IgD-negative memory B cell (primary cell): ENCODE measurements around the gene DDX21. TPM values are rescaled to one million over a fixed set of nuclear protein-coding genes. Genes with fewer than 3 reads are reported as not detected.
A peak's percentile ranks its signal among the peaks of the same experiment; 100 is the strongest.
"Not testable (repeated sequence)": the region's sequence is repeated elsewhere in the genome, so short reads cannot be mapped to it uniquely, and the experiment has no call there.

Experiments
- H3K27ac Mint-ChIP-seq, 3 donors: one replicate each; pipeline ENCODE4 v1.8.0; 2020 to 2022; ENCODE audit warnings: mild to moderate bottlenecking in 3 of 3, mixed read lengths in 3 of 3, moderate library complexity in 1 of 3
- H3K27me3 Mint-ChIP-seq: one replicate; pipeline ENCODE4 v1.8.0; 2021; ENCODE audit warnings: mixed read lengths
- H3K36me3 Mint-ChIP-seq: one replicate; pipeline ENCODE4 v1.8.0; 2020; ENCODE audit warnings: mild to moderate bottlenecking, mixed read lengths
- H3K4me1 Mint-ChIP-seq, 3 donors: one replicate each; pipeline ENCODE4 v1.8.0; 2020 to 2022; ENCODE audit warnings: mixed read lengths in 3 of 3, mild to moderate bottlenecking in 1 of 3
- H3K4me3 Mint-ChIP-seq, 4 donors: one replicate each; pipeline ENCODE4 v1.8.0; 2020 to 2022; ENCODE audit warnings: mild to moderate bottlenecking in 4 of 4, mixed read lengths in 4 of 4, moderate library complexity in 3 of 4
- H3K9me3 Mint-ChIP-seq, 3 donors: one replicate each; pipeline ENCODE4 v1.8.0; 2020 to 2021; ENCODE audit warnings: mixed read lengths in 3 of 3, mild to moderate bottlenecking in 1 of 3
- polyA plus RNA-seq: library from polyadenylated mRNA; unstranded; fragments of 300-500 nt; fragmentation: Illumina TruSeq; gene quantifications from one replicate; pipeline ENCODE4 v1.2.3, GENCODE V29; 2021

DDX21 gene
- polyA plus RNA-seq, 1 donor from 2014 or later = 16.1 TPM

DNA sequence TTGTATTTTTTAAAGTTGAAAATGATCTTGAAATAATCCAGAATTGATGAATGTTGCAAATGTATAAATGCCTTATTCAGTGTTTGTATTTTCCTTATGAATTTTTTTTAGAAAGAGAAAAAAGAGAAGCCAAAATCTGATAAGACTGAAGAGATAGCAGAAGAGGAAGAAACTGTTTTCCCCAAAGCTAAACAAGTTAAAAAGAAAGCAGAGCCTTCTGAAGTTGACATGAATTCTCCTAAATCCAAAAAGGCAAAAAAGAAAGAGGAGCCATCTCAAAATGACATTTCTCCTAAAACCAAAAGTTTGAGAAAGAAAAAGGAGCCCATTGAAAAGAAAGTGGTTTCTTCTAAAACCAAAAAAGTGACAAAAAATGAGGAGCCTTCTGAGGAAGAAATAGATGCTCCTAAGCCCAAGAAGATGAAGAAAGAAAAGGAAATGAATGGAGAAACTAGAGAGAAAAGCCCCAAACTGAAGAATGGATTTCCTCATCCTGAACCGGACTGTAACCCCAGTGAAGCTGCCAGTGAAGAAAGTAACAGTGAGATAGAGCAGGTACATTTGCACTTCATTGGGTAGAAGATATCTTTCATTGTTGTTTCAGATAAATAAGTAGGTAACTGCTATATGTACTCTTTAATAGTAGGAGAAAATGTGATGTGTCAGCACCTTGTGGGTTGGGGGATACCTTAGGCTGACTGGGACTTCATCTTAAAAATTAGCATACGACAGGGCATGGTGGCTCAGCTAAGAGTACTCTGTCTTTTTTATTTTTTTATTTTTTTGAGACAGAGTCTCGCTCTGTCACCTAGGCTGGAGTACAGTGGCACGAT lies 3.9 kb downstream of the DDX21 start:
- Mint-ChIP-seq H3K4me3 (peak overlapping the region in 3 of 4 donors; percentile 51 to 87 (median 70)), H3K27me3 (no peaks in the 10 kb centered on the region), H3K27ac (peak overlapping the region; percentile 11 to 60 (median 27)), H3K9me3 (no peaks in the 10 kb centered on the region), H3K4me1 (peaks cover 26 to 39% (median 28%) of the 10 kb centered on the region in 3 donors), H3K36me3 (peaks cover 9% of the 10 kb centered on the region)

DNA sequence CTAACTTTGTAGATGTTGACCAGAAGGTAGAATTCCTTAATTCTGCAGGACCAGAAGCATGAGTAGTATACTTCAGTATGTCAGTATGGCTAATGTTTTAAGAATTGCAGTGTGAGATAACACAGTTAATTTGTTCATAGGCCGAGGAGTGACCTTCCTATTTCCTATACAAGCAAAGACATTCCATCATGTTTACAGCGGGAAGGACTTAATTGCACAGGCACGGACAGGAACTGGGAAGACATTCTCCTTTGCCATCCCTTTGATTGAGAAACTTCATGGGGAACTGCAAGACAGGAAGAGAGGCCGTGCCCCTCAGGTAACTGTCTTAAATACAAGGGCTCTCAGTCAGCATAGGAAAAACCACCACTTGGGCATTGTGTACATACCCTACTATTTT lies 7.2 kb downstream of the DDX21 start:
- Mint-ChIP-seq H3K27ac (peak overlapping the region in 2 of 3 donors; percentile 54 to 71), H3K4me1 (peaks cover 13 to 21% (median 16%) of the 10 kb centered on the region in 3 donors), H3K4me3 (no peak overlapping the region), H3K9me3 (no peaks in the 10 kb centered on the region), H3K36me3 (peaks cover 7% of the 10 kb centered on the region), H3K27me3 (no peaks in the 10 kb centered on the region)

DNA sequence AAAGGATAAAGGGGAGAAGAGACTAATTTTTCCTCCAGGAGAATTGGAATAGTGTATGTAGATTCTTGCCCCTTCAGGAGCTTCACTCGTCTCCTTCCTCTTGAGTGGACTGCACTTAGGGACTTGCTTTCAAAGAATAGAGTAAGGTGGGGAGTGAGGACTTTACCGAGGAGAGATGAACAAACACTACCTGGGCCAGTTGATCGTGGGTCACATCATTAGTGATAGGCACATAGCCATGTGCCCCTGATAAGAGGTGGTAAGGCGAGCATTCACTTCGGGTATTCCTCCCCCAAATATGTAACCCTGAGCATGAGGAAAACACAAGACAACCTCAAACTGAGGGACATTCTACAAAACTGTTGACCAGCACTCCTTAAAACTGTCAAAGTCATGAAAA lies 18.0 kb downstream of the DDX21 start:
- no peaks in the 10 kb centered on the region for H3K27me3 Mint-ChIP-seq
- no peak overlapping the region for H3K4me3 Mint-ChIP-seq
- peaks cover 5% of the 10 kb centered on the region for H3K36me3 Mint-ChIP-seq
- H3K9me3 Mint-ChIP-seq = no peaks in the 10 kb centered on the region
- H3K4me1 Mint-ChIP-seq = peaks cover 0 to 6% (median 5%) of the 10 kb centered on the region in 3 donors
- H3K27ac Mint-ChIP-seq = no peak overlapping the region

DNA sequence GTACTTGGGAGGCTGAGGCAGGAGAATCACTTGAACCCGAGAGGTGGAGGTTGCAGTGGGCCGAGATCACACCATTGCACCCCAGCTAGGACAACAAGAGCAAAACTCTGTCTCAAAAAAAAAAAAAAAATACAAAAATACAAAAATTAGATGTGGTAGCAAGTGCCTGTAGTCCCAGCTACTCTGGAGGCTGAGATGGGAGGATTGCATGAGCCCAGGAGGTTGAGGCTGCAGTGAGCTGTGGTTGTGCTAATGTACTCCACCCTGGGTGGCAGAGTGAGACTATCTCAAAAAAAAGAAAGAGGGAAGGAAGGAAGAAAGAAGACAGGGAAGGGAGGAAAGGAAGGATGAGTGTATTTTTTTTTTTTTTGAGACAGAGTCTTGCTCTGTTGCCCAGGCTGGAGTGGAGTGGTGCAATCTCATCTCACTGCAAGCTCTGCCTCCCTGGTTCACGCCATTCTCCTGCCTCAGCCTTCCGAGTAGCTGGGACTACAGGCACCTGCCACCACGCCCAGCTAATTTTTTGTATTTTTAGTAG lies 20.0 kb downstream of the DDX21 start:
- not testable (repeated sequence) for H3K4me3 Mint-ChIP-seq, H3K4me1 Mint-ChIP-seq, H3K27me3 Mint-ChIP-seq, H3K9me3 Mint-ChIP-seq, H3K36me3 Mint-ChIP-seq
- peak overlapping the region in 1 of 3 donors; percentile 74 for H3K27ac Mint-ChIP-seq

DNA sequence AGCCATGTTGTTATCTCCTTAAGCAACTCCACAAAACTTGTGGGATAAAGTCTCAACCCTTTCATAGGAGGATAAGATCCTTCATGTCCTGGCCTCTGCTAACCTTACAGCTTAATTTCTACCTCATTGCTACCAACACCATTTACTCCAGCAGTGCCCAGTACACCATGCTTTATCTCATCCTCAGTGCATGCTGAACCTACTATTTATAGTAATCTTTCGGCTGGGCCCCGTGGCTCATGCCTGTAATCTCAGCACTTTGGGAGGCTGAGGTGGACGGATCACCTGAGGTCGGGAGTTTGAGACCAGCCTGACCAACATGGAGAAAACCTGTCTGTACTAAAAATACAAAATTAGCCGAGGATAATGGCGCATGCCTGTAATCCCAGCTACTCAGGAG lies 23.8 kb downstream of the DDX21 start:
- H3K4me3 Mint-ChIP-seq, H3K4me1 Mint-ChIP-seq, H3K27ac Mint-ChIP-seq, H3K27me3 Mint-ChIP-seq, H3K9me3 Mint-ChIP-seq, H3K36me3 Mint-ChIP-seq: not testable (repeated sequence)

- H3K27me3 Mint-ChIP-seq = no peaks in the 10 kb centered on the region
- H3K4me1 Mint-ChIP-seq = no peaks in the 10 kb centered on the region
- no peaks in the 10 kb centered on the region for H3K9me3 Mint-ChIP-seq
- H3K36me3 Mint-ChIP-seq = peaks cover 1% of the 10 kb centered on the region
- peak overlapping the region in 1 of 3 donors; percentile 23 for H3K27ac Mint-ChIP-seq
- H3K4me3 Mint-ChIP-seq = no peak overlapping the region
These were observed 25.1 kb downstream of the DDX21 start for GRCh38 chr10:68981074-68981473.

DNA sequence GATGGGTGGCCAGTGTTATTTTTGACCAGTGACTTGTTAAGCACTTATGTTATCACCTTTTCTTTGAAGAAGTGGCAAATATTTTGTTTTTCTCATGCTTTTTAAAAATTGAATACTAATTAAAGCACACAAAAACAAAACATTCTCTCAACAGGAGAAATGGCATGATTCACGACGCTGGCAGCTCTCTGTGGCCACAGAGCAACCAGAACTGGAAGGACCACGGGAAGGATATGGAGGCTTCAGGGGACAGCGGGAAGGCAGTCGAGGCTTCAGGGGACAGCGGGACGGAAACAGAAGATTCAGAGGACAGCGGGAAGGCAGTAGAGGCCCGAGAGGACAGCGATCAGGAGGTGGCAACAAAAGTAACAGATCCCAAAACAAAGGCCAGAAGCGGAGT lies 26.4 kb downstream of the DDX21 start:
- H3K9me3 Mint-ChIP-seq = no peaks in the 10 kb centered on the region
- H3K27me3 Mint-ChIP-seq = no peaks in the 10 kb centered on the region
- peaks cover 1% of the 10 kb centered on the region for H3K36me3 Mint-ChIP-seq
- peak overlapping the region in 2 of 3 donors; percentile 72 to 77 for H3K27ac Mint-ChIP-seq
- H3K4me3 Mint-ChIP-seq = peak overlapping the region in 1 of 4 donors; percentile 32
- H3K4me1 Mint-ChIP-seq = peaks cover 2 to 5% (median 3%) of the 10 kb centered on the region in 3 donors

- peak overlapping the region in 2 of 3 donors; percentile 72 to 89 for H3K27ac Mint-ChIP-seq
- no peaks in the 10 kb centered on the region for H3K9me3 Mint-ChIP-seq
- no peaks in the 10 kb centered on the region for H3K36me3 Mint-ChIP-seq
- no peaks in the 10 kb centered on the region for H3K27me3 Mint-ChIP-seq
- peaks cover 22 to 32% (median 27%) of the 10 kb centered on the region in 3 donors for H3K4me1 Mint-ChIP-seq
- H3K4me3 Mint-ChIP-seq = peak overlapping the region; percentile 92 to 99 (median 98)
These were observed 31.6 kb downstream of the DDX21 start for GRCh38 chr10:68987611-68988010.

- peak within 1 kb of the TSS; percentile 92 to 99 (median 98) for H3K4me3 Mint-ChIP-seq
- no peaks in the 10 kb centered on the region for H3K27me3 Mint-ChIP-seq
- peaks cover 28 to 38% (median 29%) of the 10 kb centered on the region in 3 donors for H3K4me1 Mint-ChIP-seq
- no peaks in the 10 kb centered on the region for H3K9me3 Mint-ChIP-seq
- no peaks in the 10 kb centered on the region for H3K36me3 Mint-ChIP-seq
- H3K27ac Mint-ChIP-seq = peak within 1 kb of the TSS; percentile 74 to 94 (median 92)
These were observed 32.8 kb downstream of the DDX21 start, which contains the start of gene KIFBP for GRCh38 chr10:68988530-68989316. KIFBP (plus strand) TSS chr10:68988803; CDS start chr10:68988833, 30 bp downstream.

GRCh38 chr10:68989317-68989990 lies 33.5 kb downstream of the DDX21 start:
- Mint-ChIP-seq H3K27ac (peak overlapping the region; percentile 74 to 94 (median 88)), H3K4me3 (peak overlapping the region; percentile 92 to 99 (median 98)), H3K9me3 (no peaks in the 10 kb centered on the region), H3K4me1 (peaks cover 28 to 38% (median 29%) of the 10 kb centered on the region in 3 donors), H3K36me3 (no peaks in the 10 kb centered on the region), H3K27me3 (no peaks in the 10 kb centered on the region)

- Mint-ChIP-seq H3K9me3 (no peaks in the 10 kb centered on the region), H3K27ac (peak overlapping the region in 1 of 3 donors; percentile 29), H3K4me3 (peak overlapping the region in 2 of 4 donors; percentile 2 to 28), H3K4me1 (peaks cover 33 to 38% (median 35%) of the 10 kb centered on the region in 3 donors), H3K36me3 (no peaks in the 10 kb centered on the region), H3K27me3 (no peaks in the 10 kb centered on the region)
These were observed 36.9 kb downstream of the DDX21 start for GRCh38 chr10:68992636-68993440.

DNA sequence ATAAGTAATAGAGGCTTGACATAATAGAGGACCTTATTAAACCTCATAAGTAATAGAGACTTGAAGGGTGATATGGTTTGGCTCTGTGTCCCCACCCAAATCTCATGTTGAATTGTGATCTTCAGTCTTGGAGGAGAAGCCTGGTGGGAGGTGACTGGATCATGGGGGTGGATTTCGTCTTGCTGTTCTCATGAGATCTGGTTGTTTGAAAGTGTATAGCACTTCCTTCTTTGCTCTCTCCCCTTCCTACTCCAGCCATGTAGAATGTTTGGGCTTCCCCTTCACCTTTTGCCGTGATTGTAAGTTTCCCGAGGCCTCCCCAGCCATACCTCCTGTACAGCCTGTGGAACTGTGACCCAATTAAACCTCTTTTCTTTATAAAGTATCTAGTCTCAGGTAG lies 41.2 kb downstream of the DDX21 start:
- Mint-ChIP-seq H3K4me3 (no peak overlapping the region), H3K27me3 (no peaks in the 10 kb centered on the region), H3K4me1 (peaks cover 14 to 18% (median 18%) of the 10 kb centered on the region in 3 donors), H3K9me3 (no peaks in the 10 kb centered on the region), H3K27ac (peak overlapping the region in 1 of 3 donors; percentile 65), H3K36me3 (peaks cover 1% of the 10 kb centered on the region)

GRCh38 chr10:69004821-69005220 lies 48.9 kb downstream of the DDX21 start:
- Mint-ChIP-seq H3K4me1 (no peaks in the 10 kb centered on the region), H3K27ac (no peak overlapping the region), H3K4me3 (no peak overlapping the region), H3K27me3 (no peaks in the 10 kb centered on the region), H3K9me3 (no peaks in the 10 kb centered on the region), H3K36me3 (no peaks in the 10 kb centered on the region)
